Hematopoietic multipotent progenitor cell treated with erythropoietin and hydrocortisone succinate and interleukin-3 and kit ligand, for 8 days (in vitro differentiated cells): ENCODE measurements around the gene RPTOR.
"Not testable (repeated sequence)": the region's sequence is repeated elsewhere in the genome, so short reads cannot be mapped to it uniquely, and the experiment has no call there.

Experiments
- DNase-seq: peaks from one replicate; pipeline ENCODE4 v3.0.0-alpha.2; 2015

RPTOR gene

DNA sequence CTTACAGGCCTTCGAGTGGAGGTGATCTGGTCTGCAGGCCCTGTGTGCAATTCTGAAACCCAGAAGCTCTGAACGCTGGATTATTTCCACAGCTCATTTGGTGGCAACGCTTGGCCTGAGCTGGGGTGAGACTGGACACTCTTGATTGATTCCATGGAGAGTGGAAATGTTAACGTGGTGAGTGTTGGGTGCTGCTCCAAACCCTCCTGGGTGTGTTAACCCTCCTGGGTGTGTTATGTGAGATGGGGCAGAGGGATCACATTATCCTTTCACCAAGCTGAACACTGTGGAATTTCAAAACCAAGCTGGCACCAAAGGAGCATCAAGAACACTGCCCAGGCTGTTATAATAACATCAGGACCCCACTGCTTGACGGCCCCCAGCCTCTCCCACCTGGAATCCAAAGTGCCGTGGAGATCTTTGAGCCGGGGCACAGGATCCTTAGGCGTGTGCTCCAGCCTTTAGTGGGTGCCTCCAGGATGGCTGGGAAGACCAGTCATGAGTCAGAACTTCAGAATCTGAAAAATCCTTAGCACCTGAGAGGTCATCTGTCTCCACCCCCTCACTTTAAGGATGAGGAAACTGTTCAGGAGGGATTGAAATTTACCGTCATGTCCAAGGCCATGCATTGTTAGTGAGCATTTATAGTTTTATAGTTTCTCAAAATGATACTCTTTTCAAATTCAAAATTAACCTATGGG lies 75.0 kb downstream of the RPTOR start:
- no peak for DNase-seq

DNA sequence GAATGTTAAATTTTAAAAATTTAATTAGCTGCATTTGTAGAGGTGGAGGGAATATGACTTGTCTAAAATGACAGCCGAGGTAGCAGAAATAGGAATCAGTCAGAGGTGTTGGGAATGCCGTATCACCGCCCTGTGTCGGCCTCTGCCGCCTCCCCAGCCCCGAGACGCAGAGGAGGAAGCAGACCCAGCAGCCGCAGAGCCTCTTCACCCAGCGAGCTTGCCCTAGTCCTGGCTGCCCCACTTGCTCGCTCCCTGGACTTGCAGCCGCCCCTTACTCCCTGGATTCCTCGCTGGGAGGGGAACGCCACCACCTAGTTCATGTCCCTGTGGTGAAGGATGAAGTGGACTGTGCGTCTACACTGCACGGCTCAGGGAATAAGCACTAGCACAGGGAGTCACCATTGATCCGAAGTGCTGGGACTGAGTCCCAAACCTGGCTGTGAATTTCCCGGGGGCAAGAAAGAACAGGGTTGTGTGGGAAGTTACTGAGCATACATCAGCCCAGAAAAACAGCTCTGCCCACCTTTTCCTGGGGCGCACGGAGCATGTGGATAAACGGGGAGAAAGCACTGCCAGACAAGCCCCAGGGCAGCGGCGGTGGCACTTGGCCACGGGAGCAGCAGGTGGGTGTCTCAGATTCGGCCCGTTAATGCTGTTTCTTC lies 76.8 kb downstream of the RPTOR start:
- DNase-seq = no peak

DNA sequence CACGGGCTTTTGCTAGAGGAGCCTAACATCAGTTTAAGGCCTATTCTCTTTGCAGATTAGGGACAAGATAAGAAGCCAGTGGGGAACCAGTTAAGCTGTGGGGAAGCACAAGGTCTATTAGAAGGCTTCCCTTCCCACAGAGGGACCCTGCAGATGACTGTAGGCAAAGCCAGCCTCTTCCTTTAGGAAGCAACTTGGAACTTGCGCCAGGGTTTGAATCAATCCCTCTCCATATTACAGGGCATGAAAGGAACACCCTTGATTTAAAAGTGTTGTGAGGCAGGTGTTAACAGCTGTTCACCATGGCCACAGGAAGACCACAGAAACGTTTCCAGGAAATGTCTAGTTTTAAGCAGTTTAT lies 77.3 kb downstream of the RPTOR start:
- no peak for DNase-seq

DNA sequence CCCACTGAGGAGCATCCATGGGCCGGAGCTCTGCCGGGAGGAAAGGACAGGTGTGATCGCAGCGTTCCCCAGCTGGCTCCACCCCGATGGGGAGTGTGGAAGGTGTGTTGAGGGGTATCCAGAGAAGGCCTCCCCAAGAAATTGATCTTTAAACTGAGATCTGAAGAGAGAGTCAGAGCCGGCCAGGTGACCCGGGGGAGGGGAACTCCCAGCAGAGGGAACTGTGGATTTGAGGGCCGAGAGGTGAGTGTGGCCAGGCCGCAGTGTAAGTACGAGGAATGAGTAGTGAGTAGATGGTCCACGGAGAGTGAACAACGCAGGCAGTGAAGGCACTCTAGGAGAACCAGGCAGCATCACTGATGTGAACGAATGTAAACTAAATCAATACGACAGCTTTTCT lies 80.2 kb downstream of the RPTOR start:
- DNase-seq = no peak

DNA sequence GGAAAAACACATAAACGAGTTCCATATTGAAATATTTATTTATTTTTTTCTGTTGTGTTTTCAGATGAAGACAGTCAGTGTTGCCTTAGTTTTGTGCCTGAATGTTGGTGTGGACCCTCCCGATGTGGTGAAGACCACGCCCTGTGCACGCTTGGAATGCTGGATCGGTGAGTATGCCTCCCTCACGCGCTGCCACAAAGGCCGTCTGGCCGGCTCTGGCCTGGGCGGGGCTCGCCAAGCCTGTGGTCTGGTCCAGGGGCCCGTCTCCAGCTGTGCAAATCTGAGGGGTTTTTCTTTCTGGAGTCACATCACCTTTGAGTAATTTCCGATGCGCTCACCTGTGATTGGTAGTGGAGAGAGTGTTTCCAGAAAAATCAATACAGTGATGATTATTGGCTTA lies 81.0 kb downstream of the RPTOR start:
- DNase-seq = no peak

DNA sequence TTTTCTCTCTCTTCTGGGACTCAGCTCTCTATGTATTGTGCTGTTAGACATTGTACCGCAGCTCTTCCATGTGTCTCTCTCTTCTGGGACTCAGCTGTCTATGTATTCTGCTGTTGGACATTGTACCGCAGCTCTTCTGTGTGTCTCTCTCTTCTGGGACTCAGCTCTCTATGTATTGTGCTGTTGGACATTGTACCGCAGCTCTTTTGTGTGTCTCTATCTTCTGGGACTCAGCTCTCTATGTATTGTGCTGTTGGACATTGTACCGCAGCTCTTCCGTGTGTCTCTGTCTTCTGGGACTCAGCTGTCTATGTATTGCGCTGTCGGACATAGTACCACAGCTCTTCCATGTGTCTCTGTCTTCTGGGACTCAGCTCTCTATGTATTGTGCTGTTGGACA lies 84.2 kb downstream of the RPTOR start:
- DNase-seq = not testable (repeated sequence)

DNA sequence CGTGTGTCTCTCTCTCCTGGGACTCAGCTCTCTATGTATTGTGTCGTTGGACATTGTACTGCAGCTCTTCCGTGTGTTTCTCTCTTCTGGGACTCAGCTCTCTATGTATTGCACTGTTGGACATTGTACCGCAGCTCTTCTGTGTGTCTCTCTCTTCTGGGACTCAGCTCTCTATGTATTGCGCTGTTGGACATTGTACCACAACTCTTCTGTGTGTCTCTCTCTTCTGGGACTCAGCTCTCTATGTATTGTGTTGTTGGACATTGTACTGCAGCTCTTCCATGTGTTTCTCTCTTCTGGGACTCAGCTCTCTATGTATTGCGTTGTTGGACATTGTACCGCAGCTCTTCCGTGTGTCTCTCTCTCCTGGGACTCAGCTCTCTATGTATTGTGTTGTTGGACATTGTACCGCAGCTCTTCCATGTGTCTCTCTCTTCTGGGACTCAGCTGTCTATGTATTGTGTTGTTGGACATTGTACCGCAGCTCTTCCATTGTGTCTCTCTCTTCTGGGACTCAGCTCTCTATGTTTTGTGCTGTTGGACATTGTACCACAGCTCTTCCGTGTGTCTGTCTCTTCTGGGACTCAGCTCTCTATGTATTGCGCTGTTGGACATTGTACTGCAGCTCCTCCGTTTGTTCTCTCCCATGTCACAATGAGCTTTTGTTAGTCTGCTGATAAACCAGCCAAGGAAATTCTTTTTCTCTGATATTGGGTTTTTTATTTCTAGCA lies 84.8 kb downstream of the RPTOR start:
- no peak for DNase-seq

DNA sequence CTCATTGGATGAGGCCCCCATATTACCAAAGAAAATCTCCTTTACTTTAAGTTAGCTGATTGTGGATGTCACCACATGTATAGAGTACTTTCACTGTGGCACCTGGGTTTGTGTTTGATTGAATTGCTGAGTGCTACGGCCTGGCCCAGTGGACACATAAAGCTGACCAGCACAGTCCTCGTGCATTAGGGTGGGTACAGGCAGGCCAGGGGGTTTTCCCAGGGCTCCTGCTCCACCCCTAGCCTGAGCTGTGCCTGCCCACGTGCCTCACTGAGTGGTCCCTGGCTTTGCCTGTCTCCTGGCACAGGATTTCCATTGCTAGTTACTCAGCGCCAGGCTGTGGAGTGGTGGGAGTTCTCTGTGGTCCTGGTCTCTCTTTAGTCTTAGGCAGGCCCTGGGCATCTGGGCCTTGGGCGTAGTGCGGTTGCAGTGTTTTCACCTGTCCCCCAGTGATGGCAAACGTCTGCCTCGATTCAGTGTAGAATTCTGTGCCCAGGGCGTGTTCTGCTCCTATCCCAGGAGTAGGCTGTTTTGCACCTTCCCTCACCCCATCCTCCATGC lies 86.0 kb downstream of the RPTOR start:
- DNase-seq = no peak

DNA sequence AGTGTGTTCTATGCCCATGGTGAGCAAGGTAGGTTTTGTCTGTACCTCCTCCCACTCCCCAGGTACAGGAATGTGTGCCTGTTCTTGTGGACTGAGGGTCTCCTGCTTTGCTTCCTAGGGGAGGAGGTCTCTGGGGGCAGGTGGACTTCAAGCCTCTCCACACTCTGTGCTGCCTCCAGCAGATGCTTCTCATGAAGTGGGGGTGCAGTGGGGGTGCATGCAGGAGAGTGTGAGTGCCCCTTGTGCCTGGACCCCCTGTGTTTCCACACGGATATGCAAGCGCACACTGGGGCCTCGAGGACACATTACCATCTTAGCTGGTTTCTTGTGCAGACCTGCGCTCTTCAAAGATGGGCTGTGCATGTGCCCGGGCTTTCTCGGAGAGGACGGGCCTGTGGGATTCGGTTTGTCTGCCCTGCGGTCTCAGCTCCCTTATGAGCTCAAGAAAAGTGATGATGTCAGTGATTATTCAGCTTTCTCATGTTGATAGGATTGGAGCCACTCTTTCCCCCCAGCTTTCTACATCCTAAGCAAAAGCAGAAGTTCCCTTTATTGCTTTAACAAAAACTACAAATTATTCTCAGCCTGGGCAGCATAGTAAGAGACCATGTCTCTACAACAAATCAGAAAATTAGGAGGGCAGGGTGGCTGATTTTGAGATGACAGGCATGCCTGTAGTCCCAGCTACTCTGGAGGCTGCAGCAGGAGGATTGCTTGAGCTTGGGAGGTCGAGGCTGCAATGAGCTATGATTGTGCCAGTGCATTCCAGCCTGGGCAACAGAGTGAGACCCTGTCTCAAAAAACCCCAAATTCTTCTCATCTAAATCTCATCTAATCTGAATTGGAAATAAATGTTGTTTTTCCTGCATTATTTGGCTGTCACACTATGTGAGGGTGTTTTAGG lies 86.8 kb downstream of the RPTOR start:
- no peak for DNase-seq

DNA sequence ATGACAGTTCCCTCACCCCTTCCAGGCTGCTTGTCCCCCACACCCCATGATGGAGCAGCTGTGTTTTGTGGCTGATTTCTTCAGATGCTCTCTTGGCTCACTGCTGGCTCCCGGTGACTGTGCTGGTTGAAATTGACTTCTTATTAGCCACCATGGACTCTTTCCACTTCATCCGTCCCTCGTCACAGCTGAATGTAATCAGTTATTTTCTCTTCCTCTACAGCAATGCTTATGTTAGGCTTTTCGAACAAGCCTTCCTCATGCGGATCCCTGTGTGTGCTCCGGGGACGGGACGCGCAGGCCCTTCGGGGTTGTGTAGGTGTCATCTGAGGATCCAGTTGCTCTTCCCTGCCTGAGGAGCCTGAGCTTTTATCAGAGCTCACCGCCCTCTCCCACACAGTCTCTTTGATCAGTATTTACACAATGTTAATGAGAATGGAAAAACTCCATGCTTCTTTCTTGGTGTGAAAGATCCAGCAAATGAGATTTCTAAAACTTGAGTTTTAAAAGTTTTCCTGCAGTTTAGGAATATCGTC lies 87.5 kb downstream of the RPTOR start:
- no peak for DNase-seq

DNA sequence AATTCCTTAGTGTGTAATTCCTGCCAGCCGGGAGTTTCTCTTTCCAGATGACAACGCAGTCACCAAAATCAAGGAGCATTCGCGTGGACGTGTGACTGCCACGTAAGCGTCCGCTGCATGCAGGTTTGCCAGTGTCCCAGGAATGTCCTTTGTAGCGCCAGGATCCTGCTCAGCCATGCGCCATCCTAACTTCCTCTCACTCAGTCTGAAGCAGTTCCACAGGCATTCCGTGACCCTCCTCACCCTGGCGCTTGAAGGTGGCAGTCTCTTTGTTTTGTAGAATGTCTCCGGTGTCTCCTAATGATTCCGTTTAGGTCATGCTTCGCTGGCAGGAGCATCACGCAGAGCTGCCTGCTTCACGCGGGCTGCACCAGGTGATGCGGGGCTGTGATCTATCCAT lies 88.6 kb downstream of the RPTOR start:
- no peak for DNase-seq

DNA sequence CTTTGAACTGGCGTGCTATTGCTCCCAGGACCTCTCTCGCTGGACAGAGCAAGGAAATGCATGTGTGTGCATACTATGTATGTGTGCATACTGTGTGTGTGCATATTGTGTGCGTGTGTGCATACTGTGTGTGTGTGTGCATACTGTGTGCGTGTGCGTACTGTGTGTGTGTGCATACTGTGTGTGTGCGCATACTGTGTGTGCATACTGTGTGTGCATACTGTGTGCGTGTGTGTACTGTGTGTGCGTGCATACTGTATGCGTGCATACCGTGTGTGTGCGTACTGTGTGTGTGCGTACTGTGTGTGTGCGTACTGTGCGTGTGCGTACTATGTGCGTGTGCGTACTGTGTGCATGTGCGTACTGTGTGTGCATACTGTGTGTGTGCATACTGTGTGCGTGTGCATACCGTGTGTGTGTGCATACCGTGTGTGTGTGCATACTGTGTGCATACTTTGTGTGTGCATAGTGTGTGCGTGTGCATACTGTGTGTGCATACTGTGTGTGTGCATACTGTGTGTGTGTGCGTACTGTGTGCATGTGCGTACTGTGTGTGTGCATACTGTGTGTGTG lies 89.4 kb downstream of the RPTOR start:
- DNase-seq = no peak

DNA sequence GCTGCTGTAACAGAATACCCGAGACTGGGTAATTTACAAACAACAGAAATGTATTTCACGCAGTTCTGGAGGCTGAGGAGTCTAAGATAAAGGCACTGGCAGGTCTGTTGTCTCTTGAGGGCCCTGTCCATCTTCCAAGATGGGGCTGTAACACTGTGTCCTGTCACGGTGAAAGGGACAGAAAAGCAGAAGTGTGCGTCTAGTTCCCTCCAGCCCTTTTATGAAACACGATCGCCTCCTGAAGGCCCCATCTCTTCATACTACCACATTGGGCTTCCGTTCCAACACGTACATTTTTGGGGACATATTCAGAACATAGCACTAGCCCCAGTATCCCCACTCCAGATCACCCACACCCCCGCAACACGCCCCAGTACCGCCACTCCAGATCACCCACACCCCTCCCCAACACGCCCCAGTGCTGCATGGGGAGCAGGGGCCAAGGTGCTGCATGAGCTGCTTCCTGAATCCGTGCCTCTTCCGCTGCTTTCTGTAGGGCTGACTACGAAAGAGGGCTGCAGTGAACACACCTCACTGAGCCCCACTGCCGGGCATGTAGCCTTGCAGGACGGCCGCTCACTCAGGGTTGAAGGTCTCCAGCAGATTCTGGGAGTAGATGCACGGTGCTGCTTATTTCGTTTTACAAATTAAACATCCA lies 91.9 kb downstream of the RPTOR start:
- DNase-seq = no peak

DNA sequence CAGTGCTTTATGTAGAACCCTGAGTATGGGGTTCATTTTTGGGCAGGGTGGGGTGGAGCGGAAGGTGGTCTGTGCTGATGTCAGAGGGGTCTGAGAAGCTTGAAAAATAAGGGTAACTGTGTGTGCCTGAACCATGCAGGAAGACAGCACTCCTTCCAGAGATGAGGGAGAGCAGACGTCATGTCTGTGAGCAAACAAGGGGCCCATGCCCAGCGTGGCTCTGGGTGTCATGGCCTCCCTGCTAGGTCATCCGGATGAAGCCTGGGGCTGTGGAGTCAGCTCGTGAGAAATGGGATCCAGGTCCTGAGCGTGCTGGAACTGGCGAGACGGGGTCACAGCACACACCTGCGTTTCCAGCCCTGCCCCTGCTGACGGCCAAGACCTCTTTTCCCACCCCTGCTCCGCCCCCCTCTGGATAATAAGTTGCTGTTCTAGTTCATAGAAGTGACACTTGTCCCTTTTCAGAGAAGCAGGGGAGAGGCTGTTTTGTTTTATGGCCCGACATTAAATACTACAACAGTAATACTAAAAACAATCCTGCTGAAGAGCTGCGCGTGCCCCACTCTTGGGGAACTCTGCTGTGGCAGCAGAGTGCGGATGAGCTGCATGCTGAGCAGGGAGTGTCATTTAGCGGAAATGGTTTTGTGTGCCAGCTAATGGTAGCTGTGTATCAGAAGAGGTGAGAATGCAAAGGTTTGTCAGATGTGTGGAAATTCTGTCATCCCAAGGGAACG lies 92.6 kb downstream of the RPTOR start:
- DNase-seq = no peak

DNA sequence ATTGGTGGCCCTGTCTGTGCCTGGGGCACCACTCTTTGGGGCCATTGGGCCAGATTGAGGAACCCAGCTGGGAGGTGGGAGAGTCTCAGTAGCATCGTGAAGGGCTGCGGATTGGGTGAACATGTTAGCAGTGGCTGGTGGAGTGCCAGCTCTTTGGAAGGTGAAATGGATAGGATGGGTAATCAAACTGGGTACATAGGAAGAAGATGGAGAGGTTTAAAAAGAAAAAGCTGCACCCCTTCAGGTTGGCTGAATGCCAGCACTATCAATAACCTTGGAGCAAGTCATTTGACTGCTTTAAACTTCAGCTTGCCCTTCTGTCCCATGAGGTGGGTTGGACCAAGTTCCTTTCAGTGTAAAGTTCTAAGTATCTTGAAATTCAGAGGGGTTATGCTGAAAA lies 95.0 kb downstream of the RPTOR start:
- DNase-seq = peak; percentile 10

DNA sequence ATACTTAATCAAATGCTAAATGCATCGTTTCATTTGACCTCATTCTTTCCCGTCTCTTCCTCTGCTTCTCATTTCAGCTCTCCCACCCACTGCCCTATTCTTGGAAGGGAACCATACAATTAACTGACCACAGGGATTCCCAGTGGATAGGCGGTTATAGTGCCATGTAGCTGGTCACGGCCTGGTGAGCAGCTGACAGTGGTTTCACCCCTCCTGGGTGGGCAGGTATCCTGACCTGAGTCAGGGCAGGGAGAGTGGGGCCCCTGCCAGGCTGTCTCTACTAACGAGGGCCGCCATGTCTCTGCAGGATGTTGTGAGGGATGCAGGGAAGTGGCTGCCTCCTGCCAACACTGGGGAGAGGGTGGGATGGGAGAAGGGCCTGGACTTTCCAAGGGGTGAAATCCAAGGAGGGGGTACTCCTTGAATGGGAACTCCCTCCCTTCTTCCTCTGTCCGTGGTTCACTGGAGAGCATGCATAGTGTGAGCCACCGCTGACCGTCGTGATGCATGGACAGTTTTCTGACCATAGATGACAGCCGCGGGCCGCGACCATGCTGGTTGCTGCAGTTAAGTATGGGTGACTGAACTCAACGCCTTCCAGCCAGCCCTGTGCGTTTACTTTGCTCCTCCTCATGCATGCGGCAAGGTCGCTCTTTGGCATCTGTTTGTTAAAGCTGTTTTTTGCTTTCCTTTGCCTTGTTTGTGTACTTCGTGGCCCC lies 95.9 kb downstream of the RPTOR start:
- DNase-seq = no peak

DNA sequence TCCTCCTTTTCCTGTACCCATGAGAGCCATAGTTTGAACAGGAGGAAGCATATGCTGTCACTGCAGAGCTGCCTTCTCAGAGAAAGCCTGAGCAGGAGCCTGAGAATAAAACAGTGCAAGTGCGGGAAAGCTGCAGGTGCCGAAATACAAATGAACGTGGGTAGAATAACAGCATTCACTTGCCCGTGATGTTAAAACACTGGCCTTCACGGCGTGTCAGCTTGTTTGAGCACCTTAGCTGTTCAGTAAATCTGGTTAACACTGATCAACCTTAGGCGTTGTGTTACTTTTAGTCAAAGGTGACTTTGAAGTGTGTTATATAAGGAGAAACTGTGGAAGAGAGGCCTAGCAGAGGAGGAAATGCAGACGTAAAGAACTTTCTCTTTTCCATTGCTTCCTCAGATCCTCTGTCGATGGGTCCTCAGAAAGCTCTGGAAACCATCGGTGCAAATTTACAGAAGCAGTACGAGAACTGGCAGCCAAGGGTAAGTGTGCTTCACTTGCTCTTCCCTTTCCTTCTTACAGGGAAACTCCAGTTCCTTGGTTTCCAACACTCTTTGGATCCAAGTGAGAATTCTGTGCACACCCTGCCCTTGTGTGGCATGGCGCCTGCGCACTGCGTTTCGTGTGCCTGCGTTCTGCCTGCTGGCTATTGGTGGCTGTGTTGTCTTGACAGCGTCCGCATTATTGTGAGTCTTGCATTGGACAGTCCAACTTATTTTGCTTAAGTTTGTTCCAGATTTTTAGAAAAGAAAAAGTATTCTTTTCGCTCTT lies 98.9 kb downstream of the RPTOR start:
- DNase-seq = no peak

DNA sequence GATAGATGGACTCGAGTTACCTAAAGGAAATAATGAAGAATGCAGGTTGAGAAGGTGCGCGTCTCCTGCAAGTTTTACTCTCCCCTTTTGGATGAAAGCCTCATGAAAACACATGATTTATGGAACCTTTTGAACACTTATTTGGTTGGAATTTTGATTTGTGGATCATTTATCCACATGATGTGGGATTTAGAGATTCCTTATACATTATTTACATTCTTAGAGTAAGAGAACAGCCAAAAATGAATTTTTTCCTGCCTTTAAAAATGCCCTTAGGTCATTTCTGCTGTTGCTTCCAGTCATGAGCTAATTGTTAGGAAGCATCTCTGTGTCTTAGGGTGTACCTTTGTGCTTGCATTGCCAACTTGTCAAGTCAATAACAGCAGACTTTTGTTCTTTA lies 99.9 kb downstream of the RPTOR start:
- DNase-seq = no peak

DNA sequence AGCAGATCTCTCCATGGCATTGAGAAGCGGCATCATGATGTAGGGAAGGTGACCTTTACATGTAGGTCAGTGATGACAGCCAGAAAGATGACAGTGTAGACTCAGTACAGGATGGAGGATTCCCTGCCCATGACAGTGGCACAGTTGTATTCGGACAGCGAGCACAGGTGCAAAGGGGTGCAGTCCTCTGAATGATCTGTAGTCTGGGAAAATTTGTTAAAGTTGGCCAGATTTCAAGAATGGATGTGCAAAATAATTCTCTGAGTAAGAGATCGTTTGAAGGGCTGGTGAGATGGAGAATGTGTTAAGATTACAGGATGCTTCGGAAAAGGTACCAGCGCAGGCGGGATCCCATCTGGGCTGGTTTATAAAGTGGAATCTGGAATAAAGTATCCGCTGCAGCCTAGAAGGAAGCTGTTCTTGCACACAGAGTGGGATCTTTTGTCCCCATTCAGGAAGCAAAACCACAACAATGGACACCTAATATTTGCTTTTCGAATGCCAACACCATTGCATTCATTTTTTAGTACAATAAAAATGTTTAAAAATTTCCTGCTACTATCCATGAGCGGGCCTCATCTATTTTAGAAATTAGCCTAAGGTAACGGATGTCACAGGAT lies 101.2 kb downstream of the RPTOR start:
- no peak for DNase-seq
